Sigmoid colon (tissue), 4 donors: ENCODE data around the gene PLPP4.

Experiments
- CTCF ChIP-seq, 4 experiments: fragments of 450-650 bp in 3 of 4; fragments of 200-600 bp in 1 of 4; IDR thresholded peaks; one replicate each; pipeline ENCODE4 v1.5.1; 2016 to 2019; ENCODE audit warnings: antibody characterized with exemption in 4 of 4, mild to moderate bottlenecking in 3 of 4, moderate library complexity in 2 of 4
- EP300 ChIP-seq, 4 donors: sonication (generic); formaldehyde crosslinking; IDR thresholded peaks; one replicate each; pipeline ENCODE4 v1.6.1; 2017; ENCODE audit warnings: antibody characterized with exemption in 4 of 4
- POLR2A ChIP-seq, 2 donors: fragments of 450-650 bp; IDR thresholded peaks; one replicate each; pipeline ENCODE4 v1.6.1; 2016; ENCODE audit warnings: antibody characterized with exemption in 2 of 2, mild to moderate bottlenecking in 2 of 2, moderate library complexity in 2 of 2
- POLR2AphosphoS5 ChIP-seq, 4 donors: sonication (generic); formaldehyde crosslinking; IDR thresholded peaks; one replicate each; pipeline ENCODE4 v1.6.1; 2017; ENCODE audit warnings: antibody characterized with exemption in 4 of 4

GRCh38 chr10:120511165-120511564 lies 54.1 kb downstream of the PLPP4 start:
- no peak for TF ChIP-seq POLR2A (IDR thresholded peaks at IDR 0.05)
- no peak for TF ChIP-seq CTCF (IDR thresholded peaks at IDR 0.05)
- TF ChIP-seq EP300 (IDR thresholded peaks at IDR 0.05) = no peak
- TF ChIP-seq POLR2AphosphoS5 (IDR thresholded peaks at IDR 0.05) = no peak
